ENCODE data around the gene GAA. TPM values are rescaled to one million over a fixed set of nuclear protein-coding genes. Genes with fewer than 3 reads are reported as not detected.

GAA gene
- total RNA-seq, 2 experiments from 2014 or later: 22.2 to 22.4 TPM

DNA sequence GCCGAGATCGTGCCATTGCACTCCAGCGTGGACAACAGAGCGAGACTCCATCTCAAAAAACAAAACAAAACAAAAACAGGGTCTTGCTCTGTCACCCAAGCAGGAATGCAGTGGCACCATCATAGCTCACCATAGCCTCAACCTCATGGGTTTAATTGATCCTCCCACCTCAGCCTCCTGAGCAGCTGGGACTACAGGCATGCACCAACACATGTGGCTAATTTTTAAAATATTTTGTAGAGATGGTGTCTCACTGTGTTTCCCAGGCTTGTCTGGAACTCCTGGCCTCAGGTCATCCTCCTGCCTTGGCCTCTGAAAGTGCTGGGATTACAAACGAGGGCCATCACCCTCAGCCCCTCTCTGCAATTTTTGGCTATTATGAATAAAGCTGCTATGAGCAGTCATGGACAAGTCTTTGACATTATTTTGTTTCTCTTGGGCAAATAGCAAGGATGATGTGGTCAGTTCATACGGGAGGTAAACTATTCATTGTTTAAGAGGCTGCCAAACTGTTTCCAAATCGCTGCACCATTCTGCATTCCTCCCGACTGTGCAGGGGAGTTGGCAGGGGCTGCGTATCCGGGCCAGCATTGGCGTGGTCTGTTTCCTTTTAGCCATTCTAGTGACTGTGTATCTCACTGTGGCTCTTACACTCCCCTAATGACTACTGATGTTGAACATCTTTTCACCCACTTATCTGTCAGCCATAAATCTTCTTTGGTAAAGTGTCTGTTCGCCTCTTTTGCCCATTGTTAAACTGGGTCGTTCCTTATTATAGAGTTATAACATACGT, 24.5 kb downstream of the GAA start:
- Histone ChIP-seq H3K4me1 (ENCODE audit: insufficient read depth, low read length) (no peaks in the 10 kb centered on the region), H3K27me3 (ENCODE audit: control insufficient read depth in 1 of 2, insufficient read depth in 2 of 2, low read length in 2 of 2) (peaks cover 2 to 6% of the 10 kb centered on the region in 2 experiments), H3K4me3 (ENCODE audit: low read length) (no peak overlapping the region), H3K9me3 (ENCODE audit: control insufficient read depth in 1 of 2, insufficient read depth in 1 of 2, low read length in 2 of 2) (no peaks in the 10 kb centered on the region), H3K36me3 (ENCODE audit: insufficient read depth, low read length) (no peaks in the 10 kb centered on the region), H3K27ac (ENCODE audit: low read depth in 1 of 2, low read length in 2 of 2) (no peak overlapping the region)
- POLR2A ChIA-PET: no interaction called here
- DNase-seq: no peak
- ATAC-seq (ENCODE audit: poor library complexity): no peak
- no peak overlapping the region for H3K27ac Mint-ChIP-seq
- intact Hi-C loops (cut with DNase I, micrococcal nuclease): no loop called here
- H3K36me3 Mint-ChIP-seq (ENCODE audit: low read depth): no peaks in the 10 kb centered on the region
- H3K9me3 Mint-ChIP-seq: no peaks in the 10 kb centered on the region
- H3K4me1 Mint-ChIP-seq (ENCODE audit: low read depth): no peaks in the 10 kb centered on the region
- peaks cover 28% of the 10 kb centered on the region for H3K27me3 Mint-ChIP-seq
- CTCF ChIA-PET: no interaction called here
- TF ChIP-seq, protein P1, sequence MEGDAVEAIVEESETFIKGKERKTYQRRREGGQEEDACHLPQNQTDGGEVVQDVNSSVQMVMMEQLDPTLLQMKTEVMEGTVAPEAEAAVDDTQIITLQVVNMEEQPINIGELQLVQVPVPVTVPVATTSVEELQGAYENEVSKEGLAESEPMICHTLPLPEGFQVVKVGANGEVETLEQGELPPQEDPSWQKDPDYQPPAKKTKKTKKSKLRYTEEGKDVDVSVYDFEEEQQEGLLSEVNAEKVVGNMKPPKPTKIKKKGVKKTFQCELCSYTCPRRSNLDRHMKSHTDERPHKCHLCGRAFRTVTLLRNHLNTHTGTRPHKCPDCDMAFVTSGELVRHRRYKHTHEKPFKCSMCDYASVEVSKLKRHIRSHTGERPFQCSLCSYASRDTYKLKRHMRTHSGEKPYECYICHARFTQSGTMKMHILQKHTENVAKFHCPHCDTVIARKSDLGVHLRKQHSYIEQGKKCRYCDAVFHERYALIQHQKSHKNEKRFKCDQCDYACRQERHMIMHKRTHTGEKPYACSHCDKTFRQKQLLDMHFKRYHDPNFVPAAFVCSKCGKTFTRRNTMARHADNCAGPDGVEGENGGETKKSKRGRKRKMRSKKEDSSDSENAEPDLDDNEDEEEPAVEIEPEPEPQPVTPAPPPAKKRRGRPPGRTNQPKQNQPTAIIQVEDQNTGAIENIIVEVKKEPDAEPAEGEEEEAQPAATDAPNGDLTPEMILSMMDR (IDR thresholded peaks at IDR 0.05): no peak
- no peak overlapping the region for H3K4me3 Mint-ChIP-seq

- intact Hi-C loops (cut with DNase I, micrococcal nuclease): no loop called here
Measured at GRCh38 chr17:80126449-80126715, 25.0 kb downstream of the GAA start.

GRCh38 chr17:80129006-80129565, 27.7 kb downstream of the GAA start:
- Histone ChIP-seq H3K36me3 (ENCODE audit: insufficient read depth, low read length) (peaks cover 14% of the 10 kb centered on the region), H3K4me3 (ENCODE audit: low read length) (no peak overlapping the region), H3K4me1 (ENCODE audit: insufficient read depth, low read length) (no peaks in the 10 kb centered on the region), H3K9me3 (ENCODE audit: control insufficient read depth in 1 of 2, insufficient read depth in 1 of 2, low read length in 2 of 2) (no peaks in the 10 kb centered on the region), H3K27me3 (ENCODE audit: control insufficient read depth in 1 of 2, insufficient read depth in 2 of 2, low read length in 2 of 2) (peaks cover 2 to 6% of the 10 kb centered on the region in 2 experiments), H3K27ac (ENCODE audit: low read depth in 1 of 2, low read length in 2 of 2) (no peak overlapping the region)
- Mint-ChIP-seq H3K9me3 (no peaks in the 10 kb centered on the region), H3K27me3 (peaks cover 28% of the 10 kb centered on the region), H3K4me1 (ENCODE audit: low read depth) (no peaks in the 10 kb centered on the region), H3K4me3 (no peak overlapping the region), H3K27ac (no peak overlapping the region), H3K36me3 (ENCODE audit: low read depth) (peaks cover 16% of the 10 kb centered on the region)
- DNase-seq (no peak), ATAC-seq (ENCODE audit: poor library complexity) (no peak)
- TF ChIP-seq, protein P1 (IDR thresholded peaks at IDR 0.05): no peak
- ChIA-PET POLR2A (interaction anchor here (0.7 kb wide), 1 partner anchor 22 kb away, joined by 3 read pairs; no protein-coding TSS in a partner anchor), CTCF (interaction anchor here (1.5 kb wide), 1 partner anchor 28 kb away, joined by 4 read pairs; the partner anchor contains the start of gene GAA)
- intact Hi-C loops (cut with DNase I, micrococcal nuclease): no loop called here

More at GRCh38 chr17:80126449-80126715, 25.0 kb downstream of the GAA start:
- Mint-ChIP-seq H3K9me3 (no peaks in the 10 kb centered on the region), H3K4me1 (ENCODE audit: low read depth) (no peaks in the 10 kb centered on the region), H3K4me3 (no peak overlapping the region), H3K36me3 (ENCODE audit: low read depth) (no peaks in the 10 kb centered on the region), H3K27ac (no peak overlapping the region), H3K27me3 (peaks cover 28% of the 10 kb centered on the region)
- H3K27ac ChIP-seq (ENCODE audit: low read depth in 1 of 2, low read length in 2 of 2): no peak overlapping the region
- ATAC-seq (ENCODE audit: poor library complexity) (no peak), DNase-seq (no peak)
- no peaks in the 10 kb centered on the region for H3K9me3 ChIP-seq (ENCODE audit: control insufficient read depth in 1 of 2, insufficient read depth in 1 of 2, low read length in 2 of 2)
- CTCF ChIA-PET: no interaction called here
- H3K4me3 ChIP-seq (ENCODE audit: low read length): no peak overlapping the region
- H3K4me1 ChIP-seq (ENCODE audit: insufficient read depth, low read length): no peaks in the 10 kb centered on the region
- no peaks in the 10 kb centered on the region for H3K36me3 ChIP-seq (ENCODE audit: insufficient read depth, low read length)
- H3K27me3 ChIP-seq (ENCODE audit: control insufficient read depth in 1 of 2, insufficient read depth in 2 of 2, low read length in 2 of 2): peaks cover 2 to 6% of the 10 kb centered on the region in 2 experiments
- TF ChIP-seq, protein P1 (IDR thresholded peaks at IDR 0.05): no peak
- POLR2A ChIA-PET: no interaction called here

All from CD4-positive, alpha-beta T cell (primary cell).